ENCODE data around the gene ZPLD1. TPM values are rescaled to one million over a fixed set of nuclear protein-coding genes. Genes with fewer than 3 reads are reported as not detected.

Gene ZPLD1
- total RNA-seq, 2 experiments from 2014 or later, result not detected

- Histone ChIP-seq H3K9me2 (ENCODE audit: insufficient read depth, low read length) (no peaks in the 10 kb centered on the region), H3K36me3 (ENCODE audit: insufficient read depth, low read length) (no peaks in the 10 kb centered on the region), H2AFZ (ENCODE audit: low read length) (no peak overlapping the region), H3K4me3 (ENCODE audit: low read depth, low read length, poor library complexity, severe bottlenecking) (no peak overlapping the region), H3K4me1 (ENCODE audit: insufficient read depth, low read length, poor library complexity, severe bottlenecking) (no peaks in the 10 kb centered on the region), H3K9me3 (ENCODE audit: low read length) (no peaks in the 10 kb centered on the region), H3K79me2 (ENCODE audit: insufficient read depth, low read depth, low read length) (no peaks in the 10 kb centered on the region), H4K20me1 (ENCODE audit: insufficient read depth, low read length) (no peaks in the 10 kb centered on the region), H3K4me2 (ENCODE audit: low read length) (no peak overlapping the region), H3K27ac (ENCODE audit: low read depth, low read length, poor library complexity, severe bottlenecking) (no peak overlapping the region)
- BruUV-seq (replicated peaks), result no TSS peak
- no peak for TF ChIP-seq CTCF (conservative IDR thresholded peaks at IDR 0.05; ENCODE audit: low read length)
- no peak for TF ChIP-seq EZH2phosphoT487 (IDR thresholded peaks at IDR 0.05; ENCODE audit: borderline replicate concordance, low read depth, low read length)
- no peak for DNase-seq (ENCODE audit: low spot score)
- ChIA-PET CTCF (ENCODE audit: unreplicated experiment) (no interaction called here), POLR2A (no interaction called here)
- intact Hi-C loops (cut with micrococcal nuclease; ENCODE audit: unreplicated experiment), result no loop called here
Measured at GRCh38 chr3:102511168-102511567, 76.4 kb downstream of the ZPLD1 start.

GRCh38 chr3:102511639-102512038, 76.8 kb downstream of the ZPLD1 start:
- H3K27ac ChIP-seq (ENCODE audit: low read depth, low read length, poor library complexity, severe bottlenecking), result no peak overlapping the region
- no peaks in the 10 kb centered on the region for H3K79me2 ChIP-seq (ENCODE audit: insufficient read depth, low read depth, low read length)
- no peak for DNase-seq (ENCODE audit: low spot score)
- H2AFZ ChIP-seq (ENCODE audit: low read length), result no peak overlapping the region
- no peaks in the 10 kb centered on the region for H3K36me3 ChIP-seq (ENCODE audit: insufficient read depth, low read length)
- intact Hi-C loops (cut with micrococcal nuclease; ENCODE audit: unreplicated experiment), result no loop called here
- no peak overlapping the region for H3K4me2 ChIP-seq (ENCODE audit: low read length)
- no peaks in the 10 kb centered on the region for H3K9me2 ChIP-seq (ENCODE audit: insufficient read depth, low read length)
- no peaks in the 10 kb centered on the region for H3K9me3 ChIP-seq (ENCODE audit: low read length)
- no peak overlapping the region for H3K4me3 ChIP-seq (ENCODE audit: low read depth, low read length, poor library complexity, severe bottlenecking)
- H3K4me1 ChIP-seq (ENCODE audit: insufficient read depth, low read length, poor library complexity, severe bottlenecking), result no peaks in the 10 kb centered on the region
- TF ChIP-seq CTCF (conservative IDR thresholded peaks at IDR 0.05; ENCODE audit: low read length) (no peak), EZH2phosphoT487 (IDR thresholded peaks at IDR 0.05; ENCODE audit: borderline replicate concordance, low read depth, low read length) (no peak)
- BruUV-seq (replicated peaks), result no TSS peak
- no peaks in the 10 kb centered on the region for H4K20me1 ChIP-seq (ENCODE audit: insufficient read depth, low read length)
- POLR2A ChIA-PET, result interaction anchor here (0.6 kb wide), 1 partner anchor 1020 kb away, joined by 4 read pairs; no protein-coding TSS in a partner anchor
- CTCF ChIA-PET (ENCODE audit: unreplicated experiment), result no interaction called here

- Histone ChIP-seq H3K27ac (ENCODE audit: low read depth, low read length, poor library complexity, severe bottlenecking) (no peak overlapping the region), H3K4me2 (ENCODE audit: low read length) (no peak overlapping the region), H3K36me3 (ENCODE audit: insufficient read depth, low read length) (no peaks in the 10 kb centered on the region), H3K4me3 (ENCODE audit: low read depth, low read length, poor library complexity, severe bottlenecking) (no peak overlapping the region), H3K79me2 (ENCODE audit: insufficient read depth, low read depth, low read length) (no peaks in the 10 kb centered on the region), H3K9me2 (ENCODE audit: insufficient read depth, low read length) (no peaks in the 10 kb centered on the region), H2AFZ (ENCODE audit: low read length) (no peak overlapping the region), H3K4me1 (ENCODE audit: insufficient read depth, low read length, poor library complexity, severe bottlenecking) (no peaks in the 10 kb centered on the region), H4K20me1 (ENCODE audit: insufficient read depth, low read length) (no peaks in the 10 kb centered on the region), H3K9me3 (ENCODE audit: low read length) (no peaks in the 10 kb centered on the region)
- no TSS peak for BruUV-seq (replicated peaks)
- ChIA-PET CTCF (ENCODE audit: unreplicated experiment) (no interaction called here), POLR2A (interaction anchor here (0.7 to 1.0 kb wide), 2 partner anchors 16 to 142 kb away, joined by 3 read pairs; no protein-coding TSS in a partner anchor)
- intact Hi-C loops (cut with micrococcal nuclease; ENCODE audit: unreplicated experiment), result no loop called here
- TF ChIP-seq CTCF (conservative IDR thresholded peaks at IDR 0.05; ENCODE audit: low read length), result no peak
- no peak for TF ChIP-seq EZH2phosphoT487 (IDR thresholded peaks at IDR 0.05; ENCODE audit: borderline replicate concordance, low read depth, low read length)
- no peak for DNase-seq (ENCODE audit: low spot score)
Measured at GRCh38 chr3:102512734-102513504, 78.1 kb downstream of the ZPLD1 start.

Data from OCI-LY7 (cell line).